ENCODE measurements around the gene KIRREL1. TPM values are rescaled to one million over a fixed set of nuclear protein-coding genes. Genes with fewer than 3 reads are reported as not detected.

KIRREL1 gene
- polyA plus RNA-seq (2013, experiment 1 of 2), result 133 TPM
- 130 TPM for polyA plus RNA-seq (2013, experiment 2 of 2)

DNA sequence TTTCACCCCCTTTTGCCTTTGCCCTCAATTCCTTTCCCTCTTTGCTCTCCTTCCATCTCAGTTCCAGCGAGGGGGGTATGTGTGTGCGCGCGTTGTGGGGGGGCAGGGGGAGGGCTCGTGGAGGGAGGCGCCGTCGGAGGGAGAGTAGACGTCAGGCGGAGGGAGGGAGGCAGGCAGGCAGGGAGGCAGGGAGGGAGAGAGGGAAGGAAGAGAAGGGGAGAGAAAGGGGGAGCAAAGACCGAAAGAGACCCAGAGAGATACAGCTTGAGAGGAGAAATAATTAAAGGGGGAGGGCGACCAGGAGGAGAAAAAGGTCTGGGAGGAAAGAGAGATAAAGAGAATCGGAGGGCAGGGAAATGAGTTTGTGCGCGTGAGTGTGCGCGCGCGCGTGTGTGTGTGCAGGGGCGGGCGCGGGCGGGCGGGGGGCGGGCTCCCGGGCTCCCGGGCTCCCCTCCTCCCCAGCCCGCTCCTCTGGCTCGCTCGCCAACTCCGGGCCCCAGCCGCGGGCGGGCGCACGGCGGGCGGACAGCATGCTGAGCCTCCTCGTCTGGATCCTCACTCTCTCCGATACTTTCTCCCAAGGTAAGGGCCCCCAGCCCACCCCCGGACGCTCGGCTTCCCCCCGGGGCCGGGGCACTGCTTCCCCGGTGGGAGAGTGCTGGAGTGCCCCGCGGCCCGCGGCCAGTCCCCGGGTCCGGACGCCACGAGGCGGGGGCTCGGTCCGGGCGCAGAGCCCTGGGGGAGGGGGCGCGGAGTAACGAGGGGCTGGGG is at the start of gene KIRREL1:
KIRREL1 (plus strand) TSS at position 499 of the 771 bp plus-strand sequence; CDS start at position 531, 32 bp downstream.
- Histone ChIP-seq H3K18ac (ENCODE audit: low read depth in 1 of 2, low read length in 2 of 2) (peak within 1 kb of the TSS; percentile 85 to 94), H3K4me2 (ENCODE audit: low read length, poor library complexity, severe bottlenecking) (peak within 1 kb of the TSS; percentile 89), H3K79me1 (replicated peaks; ENCODE audit: low read length, poor library complexity, severe bottlenecking) (peaks cover 2% of the 10 kb centered on the region), H3K4me3 (ENCODE audit: insufficient read depth in 1 of 2, low read depth in 1 of 2, low read length in 2 of 2) (peak within 1 kb of the TSS; percentile 84 to 96), H2BK15ac (ENCODE audit: low read depth, poor library complexity, severe bottlenecking) (peak within 1 kb of the TSS; percentile 73), H3K9ac (ENCODE audit: low read length) (peak within 1 kb of the TSS; percentile 97), H3K4me1 (ENCODE audit: control insufficient read depth, insufficient read depth, low read depth, low read length) (peaks cover 21% of the 10 kb centered on the region), H4K8ac (ENCODE audit: low read length) (peak within 1 kb of the TSS; percentile 27), H3K9me3 (ENCODE audit: control insufficient read depth, low read length) (no peaks in the 10 kb centered on the region), H3K4ac (ENCODE audit: low read depth in 1 of 2, low read length in 2 of 2) (peak within 1 kb of the TSS; percentile 42 to 88), H3K23ac (ENCODE audit: low read length in 2 of 2) (peak within 1 kb of the TSS in 1 of 2 experiments; percentile 91), H2BK120ac (ENCODE audit: low read depth, low read length) (peak within 1 kb of the TSS; percentile 82), H2AK5ac (ENCODE audit: low read length, severe bottlenecking) (peak within 1 kb of the TSS; percentile 33), H3K27ac (ENCODE audit: low read length, poor library complexity, severe bottlenecking) (peak within 1 kb of the TSS; percentile 89), H2BK12ac (ENCODE audit: low read length in 2 of 2) (peak within 1 kb of the TSS; percentile 78 to 92), H4K91ac (ENCODE audit: low read length) (peak within 1 kb of the TSS; percentile 62), H2AFZ (ENCODE audit: low read depth, low read length) (peak within 1 kb of the TSS; percentile 79), H3K27me3 (ENCODE audit: control insufficient read depth in 1 of 2, insufficient read depth in 1 of 2, low read length in 2 of 2) (no peaks in the 10 kb centered on the region), H3K36me3 (ENCODE audit: control insufficient read depth in 1 of 2, insufficient read depth in 2 of 2, low read depth in 1 of 2, low read length in 2 of 2) (peaks cover 11% of the 10 kb centered on the region in 2 experiments), H2BK5ac (ENCODE audit: low read depth, low read length, poor library complexity, severe bottlenecking) (peak within 1 kb of the TSS; percentile 98), H3K14ac (ENCODE audit: low read length in 2 of 2) (peak within 1 kb of the TSS in 1 of 2 experiments; percentile 68)
- 1% methylated on average over 46 of the region's 62 CpGs for WGBS
- DNase-seq, result peak; percentile 85

DNA sequence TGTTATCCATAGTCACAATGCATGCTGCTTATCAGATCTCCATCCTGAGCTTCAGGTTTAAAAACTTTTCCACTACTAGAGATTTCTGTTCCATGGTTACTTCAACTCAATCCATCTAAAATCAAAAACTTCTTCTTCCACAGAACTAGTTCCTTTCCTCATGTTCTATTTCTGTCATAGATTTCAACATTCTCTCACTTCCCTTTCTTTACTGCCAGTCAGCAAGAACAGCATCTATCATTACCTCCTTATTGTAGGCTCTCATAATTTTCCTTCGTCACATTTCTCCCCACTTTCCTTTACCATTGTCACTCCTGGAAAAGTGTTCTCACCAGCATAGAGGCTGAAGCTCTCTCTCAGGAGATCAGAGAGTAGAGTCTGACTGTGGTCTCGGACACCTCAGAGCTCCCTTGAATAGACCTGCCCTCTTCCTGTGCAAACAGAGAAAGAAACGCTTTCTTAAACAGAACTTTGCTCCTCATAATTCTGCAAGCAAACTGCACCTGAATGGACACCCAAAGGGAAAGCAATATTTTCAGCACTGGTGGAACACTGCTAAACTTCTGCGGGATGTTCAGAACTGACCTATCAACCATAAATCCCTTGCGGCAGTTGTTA is 48.7 kb upstream of the KIRREL1 start:
- Histone ChIP-seq H3K36me3 (ENCODE audit: control insufficient read depth in 1 of 2, insufficient read depth in 2 of 2, low read depth in 1 of 2, low read length in 2 of 2) (no peaks in the 10 kb centered on the region), H3K9me3 (ENCODE audit: control insufficient read depth, low read length) (no peaks in the 10 kb centered on the region), H3K4me2 (ENCODE audit: low read length, poor library complexity, severe bottlenecking) (no peak overlapping the region), H4K8ac (ENCODE audit: low read length) (no peak overlapping the region), H3K4ac (ENCODE audit: low read depth in 1 of 2, low read length in 2 of 2) (no peak overlapping the region), H3K27me3 (ENCODE audit: control insufficient read depth in 1 of 2, insufficient read depth in 1 of 2, low read length in 2 of 2) (peaks cover 33 to 49% of the 10 kb centered on the region in 2 experiments), H3K4me1 (ENCODE audit: control insufficient read depth, insufficient read depth, low read depth, low read length) (no peaks in the 10 kb centered on the region), H3K18ac (ENCODE audit: low read depth in 1 of 2, low read length in 2 of 2) (no peak overlapping the region), H4K91ac (ENCODE audit: low read length) (no peak overlapping the region), H2AFZ (ENCODE audit: low read depth, low read length) (no peak overlapping the region), H2BK12ac (ENCODE audit: low read length in 2 of 2) (no peak overlapping the region), H3K9ac (ENCODE audit: low read length) (no peak overlapping the region), H3K79me1 (replicated peaks; ENCODE audit: low read length, poor library complexity, severe bottlenecking) (no peaks in the 10 kb centered on the region), H2BK5ac (ENCODE audit: low read depth, low read length, poor library complexity, severe bottlenecking) (no peak overlapping the region), H2AK5ac (ENCODE audit: low read length, severe bottlenecking) (no peak overlapping the region), H3K27ac (ENCODE audit: low read length, poor library complexity, severe bottlenecking) (no peak overlapping the region), H2BK120ac (ENCODE audit: low read depth, low read length) (no peak overlapping the region), H3K23ac (ENCODE audit: low read length in 2 of 2) (no peak overlapping the region), H2BK15ac (ENCODE audit: low read depth, poor library complexity, severe bottlenecking) (no peak overlapping the region), H3K14ac (ENCODE audit: low read length in 2 of 2) (no peak overlapping the region), H3K4me3 (ENCODE audit: insufficient read depth in 1 of 2, low read depth in 1 of 2, low read length in 2 of 2) (no peak overlapping the region)
- DNase-seq, result no peak
- 86% methylated on average over 3 of the region's 5 CpGs for WGBS

DNA sequence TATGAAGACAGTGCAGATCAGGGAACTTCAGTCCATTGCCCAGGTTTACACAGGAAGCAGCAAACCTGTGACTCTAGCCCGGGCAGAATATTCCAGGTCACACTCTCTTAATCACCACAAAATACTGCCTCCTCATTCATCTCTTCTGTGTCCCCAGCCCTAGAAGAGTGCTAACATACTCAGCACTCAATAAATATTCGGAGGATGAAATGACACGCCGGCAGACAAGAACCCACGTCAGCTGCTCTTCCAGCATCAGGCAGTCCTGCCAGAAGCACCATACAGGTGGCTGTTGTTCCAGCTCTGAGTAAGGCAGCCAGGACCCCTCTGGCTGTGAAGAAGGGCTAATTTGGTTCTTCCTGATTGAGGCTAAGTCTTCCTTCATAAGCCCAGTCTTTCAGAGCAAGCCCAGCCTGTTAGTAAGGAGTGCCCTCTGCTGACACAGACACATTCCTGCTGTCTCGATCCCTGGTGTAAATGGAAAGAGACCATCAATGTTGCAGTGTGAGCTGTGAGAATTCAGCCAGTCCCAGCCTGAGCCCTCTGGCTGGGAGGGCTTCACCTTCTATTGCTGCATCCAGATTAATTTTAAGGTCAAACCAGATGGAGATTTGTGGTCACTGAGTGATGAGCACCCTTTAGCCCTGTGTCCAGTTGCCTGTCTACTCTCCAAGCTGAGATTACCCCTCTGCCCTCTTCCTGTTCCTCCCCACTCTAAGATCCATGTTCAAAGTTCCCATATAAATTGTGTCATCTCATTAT is 45.0 kb upstream of the KIRREL1 start:
- no peaks in the 10 kb centered on the region for H3K9me3 ChIP-seq (ENCODE audit: control insufficient read depth, low read length)
- H3K4me2 ChIP-seq (ENCODE audit: low read length, poor library complexity, severe bottlenecking), result no peak overlapping the region
- H3K14ac ChIP-seq (ENCODE audit: low read length in 2 of 2), result no peak overlapping the region
- no peak overlapping the region for H3K27ac ChIP-seq (ENCODE audit: low read length, poor library complexity, severe bottlenecking)
- H4K8ac ChIP-seq (ENCODE audit: low read length), result no peak overlapping the region
- no peaks in the 10 kb centered on the region for H3K36me3 ChIP-seq (ENCODE audit: control insufficient read depth in 1 of 2, insufficient read depth in 2 of 2, low read depth in 1 of 2, low read length in 2 of 2)
- H3K79me1 ChIP-seq (replicated peaks; ENCODE audit: low read length, poor library complexity, severe bottlenecking), result no peaks in the 10 kb centered on the region
- H3K4me1 ChIP-seq (ENCODE audit: control insufficient read depth, insufficient read depth, low read depth, low read length), result no peaks in the 10 kb centered on the region
- no peak overlapping the region for H2BK120ac ChIP-seq (ENCODE audit: low read depth, low read length)
- H3K18ac ChIP-seq (ENCODE audit: low read depth in 1 of 2, low read length in 2 of 2), result no peak overlapping the region
- H2BK12ac ChIP-seq (ENCODE audit: low read length in 2 of 2), result no peak overlapping the region
- no peak overlapping the region for H3K9ac ChIP-seq (ENCODE audit: low read length)
- H3K27me3 ChIP-seq (ENCODE audit: control insufficient read depth in 1 of 2, insufficient read depth in 1 of 2, low read length in 2 of 2), result peaks cover 32 to 64% of the 10 kb centered on the region in 2 experiments
- H2BK15ac ChIP-seq (ENCODE audit: low read depth, poor library complexity, severe bottlenecking), result no peak overlapping the region
- no peak overlapping the region for H3K4ac ChIP-seq (ENCODE audit: low read depth in 1 of 2, low read length in 2 of 2)
- no peak overlapping the region for H3K23ac ChIP-seq (ENCODE audit: low read length in 2 of 2)
- H2BK5ac ChIP-seq (ENCODE audit: low read depth, low read length, poor library complexity, severe bottlenecking), result no peak overlapping the region
- no peak overlapping the region for H2AK5ac ChIP-seq (ENCODE audit: low read length, severe bottlenecking)
- WGBS, result 65% methylated on average over 6 of the region's 6 CpGs
- H3K4me3 ChIP-seq (ENCODE audit: insufficient read depth in 1 of 2, low read depth in 1 of 2, low read length in 2 of 2), result no peak overlapping the region
- H4K91ac ChIP-seq (ENCODE audit: low read length), result no peak overlapping the region
- no peak overlapping the region for H2AFZ ChIP-seq (ENCODE audit: low read depth, low read length)
- peak; percentile 20 for DNase-seq

DNA sequence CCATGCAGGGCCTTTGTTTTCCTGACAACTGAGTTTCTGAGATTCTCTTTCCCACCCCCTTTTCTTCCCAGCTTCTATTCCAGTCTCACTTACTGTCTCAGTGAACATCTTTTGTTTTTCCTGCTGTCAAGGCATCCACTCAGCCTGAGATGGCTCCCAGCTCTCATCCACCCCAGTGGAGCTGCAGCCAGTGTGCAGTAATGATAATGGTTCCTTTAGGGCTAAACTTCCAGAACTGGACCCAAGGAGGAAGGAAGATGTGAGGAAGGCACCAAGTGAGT is 44.4 kb upstream of the KIRREL1 start:
- DNase-seq, result no peak
- Histone ChIP-seq H3K36me3 (ENCODE audit: control insufficient read depth in 1 of 2, insufficient read depth in 2 of 2, low read depth in 1 of 2, low read length in 2 of 2) (no peaks in the 10 kb centered on the region), H3K4ac (ENCODE audit: low read depth in 1 of 2, low read length in 2 of 2) (no peak overlapping the region), H2BK5ac (ENCODE audit: low read depth, low read length, poor library complexity, severe bottlenecking) (no peak overlapping the region), H4K91ac (ENCODE audit: low read length) (no peak overlapping the region), H3K9ac (ENCODE audit: low read length) (no peak overlapping the region), H2BK15ac (ENCODE audit: low read depth, poor library complexity, severe bottlenecking) (no peak overlapping the region), H2AFZ (ENCODE audit: low read depth, low read length) (no peak overlapping the region), H3K27me3 (ENCODE audit: control insufficient read depth in 1 of 2, insufficient read depth in 1 of 2, low read length in 2 of 2) (peaks cover 32 to 63% of the 10 kb centered on the region in 2 experiments), H2BK120ac (ENCODE audit: low read depth, low read length) (no peak overlapping the region), H3K14ac (ENCODE audit: low read length in 2 of 2) (no peak overlapping the region), H2AK5ac (ENCODE audit: low read length, severe bottlenecking) (no peak overlapping the region), H3K4me1 (ENCODE audit: control insufficient read depth, insufficient read depth, low read depth, low read length) (no peaks in the 10 kb centered on the region), H3K9me3 (ENCODE audit: control insufficient read depth, low read length) (no peaks in the 10 kb centered on the region), H3K27ac (ENCODE audit: low read length, poor library complexity, severe bottlenecking) (no peak overlapping the region), H2BK12ac (ENCODE audit: low read length in 2 of 2) (no peak overlapping the region), H4K8ac (ENCODE audit: low read length) (no peak overlapping the region), H3K23ac (ENCODE audit: low read length in 2 of 2) (no peak overlapping the region), H3K18ac (ENCODE audit: low read depth in 1 of 2, low read length in 2 of 2) (no peak overlapping the region), H3K4me3 (ENCODE audit: insufficient read depth in 1 of 2, low read depth in 1 of 2, low read length in 2 of 2) (no peak overlapping the region), H3K79me1 (replicated peaks; ENCODE audit: low read length, poor library complexity, severe bottlenecking) (no peaks in the 10 kb centered on the region), H3K4me2 (ENCODE audit: low read length, poor library complexity, severe bottlenecking) (no peak overlapping the region)

Measured in mesenchymal stem cell (in vitro differentiated cells and primary cell).